ENCODE data around the gene GMDS.

Gene GMDS

GRCh38 chr6:1869308-1869707, 376.1 kb downstream of the GMDS start:
- Histone ChIP-seq H3K79me2 (ENCODE audit: insufficient read depth, low read length) (no peaks in the 10 kb centered on the region), H2AFZ (ENCODE audit: low read length) (no peak overlapping the region), H3F3A (ENCODE audit: low read depth) (no peaks in the 10 kb centered on the region), H3K4me1 (ENCODE audit: insufficient read depth, low read length, poor library complexity, severe bottlenecking) (peaks cover 29% of the 10 kb centered on the region), H3K27me3 (ENCODE audit: insufficient read depth, low read length, poor library complexity, severe bottlenecking) (no peaks in the 10 kb centered on the region), H3K36me3 (ENCODE audit: insufficient read depth, low read length) (no peaks in the 10 kb centered on the region), H3K4me2 (ENCODE audit: low read depth, low read length, poor library complexity, severe bottlenecking) (no peak overlapping the region), H3K4me3 (ENCODE audit: low read length, poor library complexity, severe bottlenecking) (no peak overlapping the region), H3K9me3 (ENCODE audit: insufficient read depth, low read depth, low read length) (no peaks in the 10 kb centered on the region), H4K20me1 (ENCODE audit: insufficient read depth, low read length, poor library complexity, severe bottlenecking) (no peaks in the 10 kb centered on the region), H3K9ac (ENCODE audit: low read depth, low read length, poor library complexity, severe bottlenecking) (no peak overlapping the region), H3K9me2 (replicated peaks; ENCODE audit: low read depth, low read length) (no peaks in the 10 kb centered on the region)
- no peak for TF ChIP-seq EZH2phosphoT487 (IDR thresholded peaks at IDR 0.05; ENCODE audit: borderline replicate concordance)
- no peak for TF ChIP-seq CTCF (conservative IDR thresholded peaks at IDR 0.05; ENCODE audit: low read length)

- H3K4me2 ChIP-seq (ENCODE audit: low read depth, low read length, poor library complexity, severe bottlenecking), result no peak overlapping the region
- no peak for TF ChIP-seq CTCF (conservative IDR thresholded peaks at IDR 0.05; ENCODE audit: low read length)
- TF ChIP-seq EZH2phosphoT487 (IDR thresholded peaks at IDR 0.05; ENCODE audit: borderline replicate concordance), result no peak
- no peak overlapping the region for H3K9ac ChIP-seq (ENCODE audit: low read depth, low read length, poor library complexity, severe bottlenecking)
- no peaks in the 10 kb centered on the region for H3K27me3 ChIP-seq (ENCODE audit: insufficient read depth, low read length, poor library complexity, severe bottlenecking)
- H3F3A ChIP-seq (ENCODE audit: low read depth), result no peaks in the 10 kb centered on the region
- H3K9me3 ChIP-seq (ENCODE audit: insufficient read depth, low read depth, low read length), result no peaks in the 10 kb centered on the region
- H3K36me3 ChIP-seq (ENCODE audit: insufficient read depth, low read length), result no peaks in the 10 kb centered on the region
- no peaks in the 10 kb centered on the region for H4K20me1 ChIP-seq (ENCODE audit: insufficient read depth, low read length, poor library complexity, severe bottlenecking)
- peaks cover 25% of the 10 kb centered on the region for H3K4me1 ChIP-seq (ENCODE audit: insufficient read depth, low read length, poor library complexity, severe bottlenecking)
- H3K9me2 ChIP-seq (replicated peaks; ENCODE audit: low read depth, low read length), result no peaks in the 10 kb centered on the region
- H2AFZ ChIP-seq (ENCODE audit: low read length), result no peak overlapping the region
- H3K4me3 ChIP-seq (ENCODE audit: low read length, poor library complexity, severe bottlenecking), result no peak overlapping the region
- H3K79me2 ChIP-seq (ENCODE audit: insufficient read depth, low read length), result no peaks in the 10 kb centered on the region
These were observed 376.7 kb downstream of the GMDS start for GRCh38 chr6:1868561-1869261.

- H3K4me3 ChIP-seq (ENCODE audit: low read length, poor library complexity, severe bottlenecking), result no peak overlapping the region
- TF ChIP-seq CTCF (conservative IDR thresholded peaks at IDR 0.05; ENCODE audit: low read length) (no peak), EZH2phosphoT487 (IDR thresholded peaks at IDR 0.05; ENCODE audit: borderline replicate concordance) (no peak)
- peaks cover 10% of the 10 kb centered on the region for H3K4me1 ChIP-seq (ENCODE audit: insufficient read depth, low read length, poor library complexity, severe bottlenecking)
- no peaks in the 10 kb centered on the region for H3K9me2 ChIP-seq (replicated peaks; ENCODE audit: low read depth, low read length)
- H2AFZ ChIP-seq (ENCODE audit: low read length), result no peak overlapping the region
- H3K9me3 ChIP-seq (ENCODE audit: insufficient read depth, low read depth, low read length), result no peaks in the 10 kb centered on the region
- H3K27me3 ChIP-seq (ENCODE audit: insufficient read depth, low read length, poor library complexity, severe bottlenecking), result no peaks in the 10 kb centered on the region
- no peaks in the 10 kb centered on the region for H3K36me3 ChIP-seq (ENCODE audit: insufficient read depth, low read length)
- no peak overlapping the region for H3K4me2 ChIP-seq (ENCODE audit: low read depth, low read length, poor library complexity, severe bottlenecking)
- no peaks in the 10 kb centered on the region for H3F3A ChIP-seq (ENCODE audit: low read depth)
- H3K9ac ChIP-seq (ENCODE audit: low read depth, low read length, poor library complexity, severe bottlenecking), result no peak overlapping the region
- no peaks in the 10 kb centered on the region for H3K79me2 ChIP-seq (ENCODE audit: insufficient read depth, low read length)
- no peaks in the 10 kb centered on the region for H4K20me1 ChIP-seq (ENCODE audit: insufficient read depth, low read length, poor library complexity, severe bottlenecking)
These were observed 378.2 kb downstream of the GMDS start for GRCh38 chr6:1867197-1867596.

Data from Loucy (cell line).